Measurements from ENCODE around the gene SLC38A8.

DNA sequence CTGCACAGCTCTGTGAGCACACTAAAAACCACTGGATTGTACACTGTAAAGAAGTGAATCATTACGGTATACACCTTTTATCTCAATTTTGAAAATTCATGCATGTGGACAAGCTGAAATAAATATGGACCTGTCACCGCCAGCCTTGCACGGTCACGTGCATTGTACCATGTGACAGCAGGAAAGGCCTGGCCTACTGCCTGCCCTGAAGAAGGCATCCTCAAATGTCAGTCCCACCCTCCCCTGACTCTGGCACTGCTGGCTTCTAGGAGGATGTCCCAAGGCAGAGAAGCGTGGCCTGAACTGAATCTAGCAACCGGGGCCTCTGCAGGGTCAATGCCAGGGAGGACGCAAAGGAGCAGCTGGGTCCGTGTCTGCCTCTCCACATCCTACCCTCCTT, 34.6 kb downstream of the SLC38A8 start:
- TF ChIP-seq, protein P1, sequence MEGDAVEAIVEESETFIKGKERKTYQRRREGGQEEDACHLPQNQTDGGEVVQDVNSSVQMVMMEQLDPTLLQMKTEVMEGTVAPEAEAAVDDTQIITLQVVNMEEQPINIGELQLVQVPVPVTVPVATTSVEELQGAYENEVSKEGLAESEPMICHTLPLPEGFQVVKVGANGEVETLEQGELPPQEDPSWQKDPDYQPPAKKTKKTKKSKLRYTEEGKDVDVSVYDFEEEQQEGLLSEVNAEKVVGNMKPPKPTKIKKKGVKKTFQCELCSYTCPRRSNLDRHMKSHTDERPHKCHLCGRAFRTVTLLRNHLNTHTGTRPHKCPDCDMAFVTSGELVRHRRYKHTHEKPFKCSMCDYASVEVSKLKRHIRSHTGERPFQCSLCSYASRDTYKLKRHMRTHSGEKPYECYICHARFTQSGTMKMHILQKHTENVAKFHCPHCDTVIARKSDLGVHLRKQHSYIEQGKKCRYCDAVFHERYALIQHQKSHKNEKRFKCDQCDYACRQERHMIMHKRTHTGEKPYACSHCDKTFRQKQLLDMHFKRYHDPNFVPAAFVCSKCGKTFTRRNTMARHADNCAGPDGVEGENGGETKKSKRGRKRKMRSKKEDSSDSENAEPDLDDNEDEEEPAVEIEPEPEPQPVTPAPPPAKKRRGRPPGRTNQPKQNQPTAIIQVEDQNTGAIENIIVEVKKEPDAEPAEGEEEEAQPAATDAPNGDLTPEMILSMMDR (IDR thresholded peaks at IDR 0.05; ENCODE audit: low read depth, low read length, missing input control), result no peak
- TF ChIP-seq, protein P2, sequence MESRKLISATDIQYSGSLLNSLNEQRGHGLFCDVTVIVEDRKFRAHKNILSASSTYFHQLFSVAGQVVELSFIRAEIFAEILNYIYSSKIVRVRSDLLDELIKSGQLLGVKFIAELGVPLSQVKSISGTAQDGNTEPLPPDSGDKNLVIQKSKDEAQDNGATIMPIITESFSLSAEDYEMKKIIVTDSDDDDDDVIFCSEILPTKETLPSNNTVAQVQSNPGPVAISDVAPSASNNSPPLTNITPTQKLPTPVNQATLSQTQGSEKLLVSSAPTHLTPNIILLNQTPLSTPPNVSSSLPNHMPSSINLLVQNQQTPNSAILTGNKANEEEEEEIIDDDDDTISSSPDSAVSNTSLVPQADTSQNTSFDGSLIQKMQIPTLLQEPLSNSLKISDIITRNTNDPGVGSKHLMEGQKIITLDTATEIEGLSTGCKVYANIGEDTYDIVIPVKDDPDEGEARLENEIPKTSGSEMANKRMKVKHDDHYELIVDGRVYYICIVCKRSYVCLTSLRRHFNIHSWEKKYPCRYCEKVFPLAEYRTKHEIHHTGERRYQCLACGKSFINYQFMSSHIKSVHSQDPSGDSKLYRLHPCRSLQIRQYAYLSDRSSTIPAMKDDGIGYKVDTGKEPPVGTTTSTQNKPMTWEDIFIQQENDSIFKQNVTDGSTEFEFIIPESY (IDR thresholded peaks at IDR 0.05), result no peak
- TF ChIP-seq TAF1 (conservative IDR thresholded peaks at IDR 0.05) (no peak), YY1 (IDR thresholded peaks at IDR 0.05) (no peak), GABPA (IDR thresholded peaks at IDR 0.05 in 1 of 2, conservative IDR thresholded peaks at IDR 0.05 in 1 of 2) (no peak), RAD21 (IDR thresholded peaks at IDR 0.05) (no peak), EGR1 (IDR thresholded peaks at IDR 0.05; ENCODE audit: low read depth in 2 of 2) (no peak), RXRA (IDR thresholded peaks at IDR 0.05) (no peak), FOXA1 (IDR thresholded peaks at IDR 0.05) (no peak), HNF4A (conservative IDR thresholded peaks at IDR 0.05) (no peak)
- TF ChIP-seq, protein P3, sequence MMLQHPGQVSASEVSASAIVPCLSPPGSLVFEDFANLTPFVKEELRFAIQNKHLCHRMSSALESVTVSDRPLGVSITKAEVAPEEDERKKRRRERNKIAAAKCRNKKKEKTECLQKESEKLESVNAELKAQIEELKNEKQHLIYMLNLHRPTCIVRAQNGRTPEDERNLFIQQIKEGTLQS (IDR thresholded peaks at IDR 0.05), result no peak
- TF ChIP-seq, protein P4, sequence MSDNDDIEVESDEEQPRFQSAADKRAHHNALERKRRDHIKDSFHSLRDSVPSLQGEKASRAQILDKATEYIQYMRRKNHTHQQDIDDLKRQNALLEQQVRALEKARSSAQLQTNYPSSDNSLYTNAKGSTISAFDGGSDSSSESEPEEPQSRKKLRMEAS (IDR thresholded peaks at IDR 0.05), result no peak

Data from liver (tissue), 3 donors.